WTC11 (cell line): ENCODE results near the gene CUL1.

Experiments used
- CREB1 ChIP-seq: sonication (generic); formaldehyde crosslinking; IDR thresholded peaks from 2 replicates; pipeline ENCODE4 v1.8.0; 2023; ENCODE audit warnings: mild to moderate bottlenecking, missing genetic modification reagents
- SMAD4 ChIP-seq: sonication (generic); formaldehyde crosslinking; IDR thresholded peaks from 2 replicates; pipeline ENCODE4 v1.8.0; 2022; ENCODE audit warnings: mild to moderate bottlenecking, missing genetic modification reagents
- ZNF121 ChIP-seq: sonication (generic); formaldehyde crosslinking; IDR thresholded peaks from 2 replicates; pipeline ENCODE4 v1.8.0; 2023; ENCODE audit warnings: missing genetic modification reagents
- ZNF138 ChIP-seq: sonication (generic); formaldehyde crosslinking; conservative IDR thresholded peaks from 2 replicates; pipeline ENCODE4 v1.8.1; 2022; ENCODE audit warnings: mild to moderate bottlenecking, moderate library complexity, missing genetic modification reagents
- ZNF232 ChIP-seq: sonication (generic); formaldehyde crosslinking; IDR thresholded peaks from 2 replicates; pipeline ENCODE4 v1.8.0; 2022; ENCODE audit warnings: mild to moderate bottlenecking, missing genetic modification reagents
- ZNF671 ChIP-seq: fragments of 250-450 bp; sonication (Bioruptor Pico); IDR thresholded peaks from 2 replicates; pipeline ENCODE4 v1.8.0; 2021; ENCODE audit warnings: mild to moderate bottlenecking
- TF ChIP-seq, protein P1 (sequence below): sonication (generic); formaldehyde crosslinking; IDR thresholded peaks from 2 replicates; pipeline ENCODE4 v1.8.0; 2022; ENCODE audit warnings: mild to moderate bottlenecking, missing genetic modification reagents
- TF ChIP-seq, protein P2 (sequence below): fragments of 200-600 bp; IDR thresholded peaks from 2 replicates; pipeline ENCODE4 v1.8.0; 2022; ENCODE audit warnings: antibody characterized with exemption
- TF ChIP-seq, protein P3 (sequence below): sonication (generic); formaldehyde crosslinking; IDR thresholded peaks from 2 replicates; pipeline ENCODE4 v1.8.1; 2022; ENCODE audit warnings: low read depth, missing genetic modification reagents, borderline replicate concordance
- TF ChIP-seq, protein P4 (sequence below): sonication (generic); formaldehyde crosslinking; IDR thresholded peaks from 2 replicates; pipeline ENCODE4 v1.8.0; 2022; ENCODE audit warnings: mild to moderate bottlenecking, missing genetic modification reagents
- TF ChIP-seq, protein P5 (sequence below): sonication (generic); formaldehyde crosslinking; IDR thresholded peaks from 2 replicates; pipeline ENCODE4 v1.8.1; 2022; ENCODE audit warnings: mild to moderate bottlenecking, missing genetic modification reagents, moderate library complexity, borderline replicate concordance
- TF ChIP-seq, protein P6 (sequence below): sonication (generic); formaldehyde crosslinking; IDR thresholded peaks from 2 replicates; pipeline ENCODE4 v1.8.0; 2022; ENCODE audit warnings: missing genetic modification reagents
- TF ChIP-seq, protein P7 (sequence below): sonication (generic); formaldehyde crosslinking; IDR thresholded peaks from 2 replicates; pipeline ENCODE4 v1.8.1; 2023; ENCODE audit warnings: mild to moderate bottlenecking, missing genetic modification reagents, moderate library complexity

DNA sequence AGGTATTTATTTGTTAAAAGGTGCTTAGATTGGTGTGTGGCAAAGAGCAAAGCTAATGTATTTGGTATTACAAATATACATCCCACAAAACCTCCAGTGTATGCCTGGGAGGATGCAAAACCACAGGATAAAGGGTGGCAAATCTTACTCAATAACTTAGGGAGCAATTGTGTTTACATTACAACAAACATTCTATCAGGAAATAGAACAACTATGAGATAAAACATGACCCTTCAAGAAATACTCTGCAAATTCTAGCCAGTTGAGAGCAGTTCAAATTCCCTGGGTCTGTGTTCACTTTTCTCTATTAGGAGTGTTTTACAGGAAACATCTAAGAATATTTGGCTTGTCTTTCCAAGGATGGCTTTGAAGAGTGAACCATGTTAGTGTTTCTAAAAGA lies 64.9 kb downstream of the CUL1 start:
- TF ChIP-seq, protein P1, sequence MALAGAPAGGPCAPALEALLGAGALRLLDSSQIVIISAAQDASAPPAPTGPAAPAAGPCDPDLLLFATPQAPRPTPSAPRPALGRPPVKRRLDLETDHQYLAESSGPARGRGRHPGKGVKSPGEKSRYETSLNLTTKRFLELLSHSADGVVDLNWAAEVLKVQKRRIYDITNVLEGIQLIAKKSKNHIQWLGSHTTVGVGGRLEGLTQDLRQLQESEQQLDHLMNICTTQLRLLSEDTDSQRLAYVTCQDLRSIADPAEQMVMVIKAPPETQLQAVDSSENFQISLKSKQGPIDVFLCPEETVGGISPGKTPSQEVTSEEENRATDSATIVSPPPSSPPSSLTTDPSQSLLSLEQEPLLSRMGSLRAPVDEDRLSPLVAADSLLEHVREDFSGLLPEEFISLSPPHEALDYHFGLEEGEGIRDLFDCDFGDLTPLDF (CRISPR knock-in tag), result no peak
- TF ChIP-seq, protein P2, sequence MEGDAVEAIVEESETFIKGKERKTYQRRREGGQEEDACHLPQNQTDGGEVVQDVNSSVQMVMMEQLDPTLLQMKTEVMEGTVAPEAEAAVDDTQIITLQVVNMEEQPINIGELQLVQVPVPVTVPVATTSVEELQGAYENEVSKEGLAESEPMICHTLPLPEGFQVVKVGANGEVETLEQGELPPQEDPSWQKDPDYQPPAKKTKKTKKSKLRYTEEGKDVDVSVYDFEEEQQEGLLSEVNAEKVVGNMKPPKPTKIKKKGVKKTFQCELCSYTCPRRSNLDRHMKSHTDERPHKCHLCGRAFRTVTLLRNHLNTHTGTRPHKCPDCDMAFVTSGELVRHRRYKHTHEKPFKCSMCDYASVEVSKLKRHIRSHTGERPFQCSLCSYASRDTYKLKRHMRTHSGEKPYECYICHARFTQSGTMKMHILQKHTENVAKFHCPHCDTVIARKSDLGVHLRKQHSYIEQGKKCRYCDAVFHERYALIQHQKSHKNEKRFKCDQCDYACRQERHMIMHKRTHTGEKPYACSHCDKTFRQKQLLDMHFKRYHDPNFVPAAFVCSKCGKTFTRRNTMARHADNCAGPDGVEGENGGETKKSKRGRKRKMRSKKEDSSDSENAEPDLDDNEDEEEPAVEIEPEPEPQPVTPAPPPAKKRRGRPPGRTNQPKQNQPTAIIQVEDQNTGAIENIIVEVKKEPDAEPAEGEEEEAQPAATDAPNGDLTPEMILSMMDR, result no peak
- TF ChIP-seq, protein P3, sequence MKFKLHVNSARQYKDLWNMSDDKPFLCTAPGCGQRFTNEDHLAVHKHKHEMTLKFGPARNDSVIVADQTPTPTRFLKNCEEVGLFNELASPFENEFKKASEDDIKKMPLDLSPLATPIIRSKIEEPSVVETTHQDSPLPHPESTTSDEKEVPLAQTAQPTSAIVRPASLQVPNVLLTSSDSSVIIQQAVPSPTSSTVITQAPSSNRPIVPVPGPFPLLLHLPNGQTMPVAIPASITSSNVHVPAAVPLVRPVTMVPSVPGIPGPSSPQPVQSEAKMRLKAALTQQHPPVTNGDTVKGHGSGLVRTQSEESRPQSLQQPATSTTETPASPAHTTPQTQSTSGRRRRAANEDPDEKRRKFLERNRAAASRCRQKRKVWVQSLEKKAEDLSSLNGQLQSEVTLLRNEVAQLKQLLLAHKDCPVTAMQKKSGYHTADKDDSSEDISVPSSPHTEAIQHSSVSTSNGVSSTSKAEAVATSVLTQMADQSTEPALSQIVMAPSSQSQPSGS (CRISPR knock-in tag), result no peak
- TF ChIP-seq, protein P4, sequence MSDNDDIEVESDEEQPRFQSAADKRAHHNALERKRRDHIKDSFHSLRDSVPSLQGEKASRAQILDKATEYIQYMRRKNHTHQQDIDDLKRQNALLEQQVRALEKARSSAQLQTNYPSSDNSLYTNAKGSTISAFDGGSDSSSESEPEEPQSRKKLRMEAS (CRISPR knock-in tag), result no peak
- no peak for TF ChIP-seq ZNF121 (CRISPR knock-in tag)
- no peak for TF ChIP-seq ZNF671 (CRISPR knock-in tag)
- TF ChIP-seq, protein P5, sequence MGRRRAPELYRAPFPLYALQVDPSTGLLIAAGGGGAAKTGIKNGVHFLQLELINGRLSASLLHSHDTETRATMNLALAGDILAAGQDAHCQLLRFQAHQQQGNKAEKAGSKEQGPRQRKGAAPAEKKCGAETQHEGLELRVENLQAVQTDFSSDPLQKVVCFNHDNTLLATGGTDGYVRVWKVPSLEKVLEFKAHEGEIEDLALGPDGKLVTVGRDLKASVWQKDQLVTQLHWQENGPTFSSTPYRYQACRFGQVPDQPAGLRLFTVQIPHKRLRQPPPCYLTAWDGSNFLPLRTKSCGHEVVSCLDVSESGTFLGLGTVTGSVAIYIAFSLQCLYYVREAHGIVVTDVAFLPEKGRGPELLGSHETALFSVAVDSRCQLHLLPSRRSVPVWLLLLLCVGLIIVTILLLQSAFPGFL (CRISPR knock-in tag), result no peak
- no peak for TF ChIP-seq SMAD4 (CRISPR knock-in tag)
- TF ChIP-seq ZNF138, result no peak
- TF ChIP-seq ZNF232 (CRISPR knock-in tag), result no peak
- no peak for TF ChIP-seq CREB1 (CRISPR knock-in tag)
- TF ChIP-seq, protein P6, sequence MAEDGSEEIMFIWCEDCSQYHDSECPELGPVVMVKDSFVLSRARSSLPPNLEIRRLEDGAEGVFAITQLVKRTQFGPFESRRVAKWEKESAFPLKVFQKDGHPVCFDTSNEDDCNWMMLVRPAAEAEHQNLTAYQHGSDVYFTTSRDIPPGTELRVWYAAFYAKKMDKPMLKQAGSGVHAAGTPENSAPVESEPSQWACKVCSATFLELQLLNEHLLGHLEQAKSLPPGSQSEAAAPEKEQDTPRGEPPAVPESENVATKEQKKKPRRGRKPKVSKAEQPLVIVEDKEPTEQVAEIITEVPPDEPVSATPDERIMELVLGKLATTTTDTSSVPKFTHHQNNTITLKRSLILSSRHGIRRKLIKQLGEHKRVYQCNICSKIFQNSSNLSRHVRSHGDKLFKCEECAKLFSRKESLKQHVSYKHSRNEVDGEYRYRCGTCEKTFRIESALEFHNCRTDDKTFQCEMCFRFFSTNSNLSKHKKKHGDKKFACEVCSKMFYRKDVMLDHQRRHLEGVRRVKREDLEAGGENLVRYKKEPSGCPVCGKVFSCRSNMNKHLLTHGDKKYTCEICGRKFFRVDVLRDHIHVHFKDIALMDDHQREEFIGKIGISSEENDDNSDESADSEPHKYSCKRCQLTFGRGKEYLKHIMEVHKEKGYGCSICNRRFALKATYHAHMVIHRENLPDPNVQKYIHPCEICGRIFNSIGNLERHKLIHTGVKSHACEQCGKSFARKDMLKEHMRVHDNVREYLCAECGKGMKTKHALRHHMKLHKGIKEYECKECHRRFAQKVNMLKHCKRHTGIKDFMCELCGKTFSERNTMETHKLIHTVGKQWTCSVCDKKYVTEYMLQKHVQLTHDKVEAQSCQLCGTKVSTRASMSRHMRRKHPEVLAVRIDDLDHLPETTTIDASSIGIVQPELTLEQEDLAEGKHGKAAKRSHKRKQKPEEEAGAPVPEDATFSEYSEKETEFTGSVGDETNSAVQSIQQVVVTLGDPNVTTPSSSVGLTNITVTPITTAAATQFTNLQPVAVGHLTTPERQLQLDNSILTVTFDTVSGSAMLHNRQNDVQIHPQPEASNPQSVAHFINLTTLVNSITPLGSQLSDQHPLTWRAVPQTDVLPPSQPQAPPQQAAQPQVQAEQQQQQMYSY (CRISPR knock-in tag), result no peak
- TF ChIP-seq, protein P7, sequence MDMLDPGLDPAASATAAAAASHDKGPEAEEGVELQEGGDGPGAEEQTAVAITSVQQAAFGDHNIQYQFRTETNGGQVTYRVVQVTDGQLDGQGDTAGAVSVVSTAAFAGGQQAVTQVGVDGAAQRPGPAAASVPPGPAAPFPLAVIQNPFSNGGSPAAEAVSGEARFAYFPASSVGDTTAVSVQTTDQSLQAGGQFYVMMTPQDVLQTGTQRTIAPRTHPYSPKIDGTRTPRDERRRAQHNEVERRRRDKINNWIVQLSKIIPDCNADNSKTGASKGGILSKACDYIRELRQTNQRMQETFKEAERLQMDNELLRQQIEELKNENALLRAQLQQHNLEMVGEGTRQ (CRISPR knock-in tag), result no peak
